H1 (cell line): ENCODE results near the gene GRIP2. TPM values are rescaled to one million over a fixed set of nuclear protein-coding genes. Genes with fewer than 3 reads are reported as not detected.

ENCODE experiments used
- ZNF274 ChIP-seq: IDR thresholded peaks from 2 replicates; pipeline ENCODE4 v1.7.0; 2012; ENCODE audit warnings: low read length, borderline replicate concordance; ENCODE audit errors: extremely low read depth
- polyA plus RNA-seq, 7 experiments: library from polyadenylated mRNA; depleted of rRNA in 3 of 7; stranded (reverse) in 5 of 7; unstranded in 2 of 7; fragments of >200 nt in 5 of 7; fragments of 200-250 nt in 2 of 7; gene quantifications; 1 replicate in 5 of 7; 2 replicates in 1 of 7; 4 replicates in 1 of 7; pipeline versions ENCODE4 v1.2.1 to v1.2.3, GENCODE V29; 2011 to 2013; ENCODE audit warnings: missing spikeins in 2 of 7, mixed read lengths in 2 of 7
- total RNA-seq: library from RNA; stranded (reverse); fragmentation: NEBNext Ultra II Directional; extraction: Animal tissue kit (Norgen Biotek cat#: 25700); gene quantifications from 2 replicates; pipeline ENCODE4 v1.2.1, GENCODE V29; 2021

Gene GRIP2
- total and polyA plus RNA-seq, 2 of the 8 experiments (the other 6 are each of a cell fraction or from before 2014, with no cell fraction given) = 2.5 to 6.4 TPM

DNA sequence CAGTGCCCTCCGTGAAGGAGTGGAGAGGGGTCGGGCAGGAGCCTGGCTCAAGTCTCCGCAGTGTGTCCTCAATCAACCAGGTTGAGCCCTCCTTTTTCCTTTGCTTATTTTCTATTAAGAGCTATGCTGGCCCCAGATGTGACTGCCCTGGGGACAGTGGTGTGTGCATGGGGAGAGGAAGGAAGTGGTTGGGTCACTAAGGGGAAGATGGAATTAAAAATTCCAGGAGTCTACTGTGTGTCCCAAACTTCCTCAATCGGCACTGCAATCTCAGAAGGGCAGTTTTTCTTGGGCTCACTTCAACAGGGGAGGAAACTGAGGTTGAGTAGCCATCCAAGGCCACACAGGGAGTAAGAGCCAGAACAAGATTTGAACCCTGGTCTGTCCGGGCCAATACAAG is 13.7 kb upstream of the GRIP2 start (continued):
- TF ChIP-seq ZNF274 = no peak
